SK-N-SH treated with all-trans-retinoic acid at 6 μM for 48 hours (cell line): Measurements from ENCODE around the gene COL6A2.

Experiments used
- ATAC-seq: fragments of 200-7000 bp; cut with Tn5 transposase; 3 replicates; pipeline ENCODE4 v1.9.1; 2020; ENCODE audit warnings: mild to moderate bottlenecking, moderate library complexity
- ESRRG ChIP-seq: fragments of 250-450 bp; sonication (Bioruptor Pico); IDR thresholded peaks from 2 replicates; pipeline ENCODE4 v1.6.1; 2021; ENCODE audit warnings: mild to moderate bottlenecking
- GLIS3 ChIP-seq: fragments of 250-450 bp; sonication (Bioruptor Pico); IDR thresholded peaks from 2 replicates; pipeline ENCODE4 v1.5.0; 2020; ENCODE audit warnings: mild to moderate bottlenecking, moderate library complexity
- OSR1 ChIP-seq: fragments of 250-450 bp; sonication (Bioruptor Pico); IDR thresholded peaks from 2 replicates; pipeline ENCODE4 v1.8.0; 2022; ENCODE audit warnings: moderate library complexity, mild to moderate bottlenecking, inconsistent platforms
- PPARA ChIP-seq: fragments of 250-450 bp; sonication (Bioruptor Pico); IDR thresholded peaks from 2 replicates; pipeline ENCODE4 v1.5.0; 2020; ENCODE audit warnings: mild to moderate bottlenecking, borderline replicate concordance
- RARB ChIP-seq: fragments of 250-450 bp; sonication (Bioruptor Pico); IDR thresholded peaks from 2 replicates; pipeline ENCODE4 v1.8.0; 2021; ENCODE audit warnings: mild to moderate bottlenecking, moderate library complexity
- SNAI2 ChIP-seq: fragments of 250-450 bp; sonication (Bioruptor Pico); IDR thresholded peaks from 2 replicates; pipeline ENCODE4 v1.5.0; 2020; ENCODE audit warnings: mild to moderate bottlenecking, moderate library complexity
- TCF4 ChIP-seq: fragments of 250-450 bp; sonication (Bioruptor Pico); IDR thresholded peaks from 2 replicates; pipeline ENCODE4 v1.8.0; 2021; ENCODE audit warnings: mild to moderate bottlenecking, moderate library complexity, borderline replicate concordance
- TOX ChIP-seq: fragments of 250-450 bp; sonication (Bioruptor Pico); IDR thresholded peaks from 2 replicates; pipeline ENCODE4 v1.8.0; 2021; ENCODE audit warnings: mild to moderate bottlenecking, moderate library complexity, borderline replicate concordance
- ZC3H10 ChIP-seq: fragments of 250-450 bp; sonication (Bioruptor Pico); IDR thresholded peaks from 2 replicates; pipeline ENCODE4 v1.5.1; 2021; ENCODE audit warnings: mild to moderate bottlenecking, moderate library complexity
- ZFP3 ChIP-seq: fragments of 250-450 bp; sonication (Bioruptor Pico); IDR thresholded peaks from 2 replicates; pipeline ENCODE4 v1.5.0; 2020; ENCODE audit warnings: mild to moderate bottlenecking, moderate library complexity
- ZFP30 ChIP-seq: fragments of 450-650 bp; formaldehyde crosslinking; IDR thresholded peaks from 2 replicates; pipeline ENCODE4 v1.5.0; 2022; ENCODE audit warnings: mild to moderate bottlenecking, moderate library complexity
- ZNF565 ChIP-seq: fragments of 450-650 bp; formaldehyde crosslinking; conservative IDR thresholded peaks from 2 replicates; pipeline ENCODE4 v1.5.0; 2020; ENCODE audit warnings: low read depth, mild to moderate bottlenecking, moderate library complexity
- ZNF70 ChIP-seq: fragments of 450-650 bp; formaldehyde crosslinking; IDR thresholded peaks from 2 replicates; pipeline ENCODE4 v1.5.0; 2020; ENCODE audit warnings: mild to moderate bottlenecking, moderate library complexity
- ZNF8 ChIP-seq: fragments of 450-650 bp; formaldehyde crosslinking; IDR thresholded peaks from 2 replicates; pipeline ENCODE4 v1.5.0; 2020; ENCODE audit warnings: mild to moderate bottlenecking, moderate library complexity
- TF ChIP-seq, protein P1 (sequence below): fragments of 250-450 bp; sonication (Bioruptor Pico); IDR thresholded peaks from 2 replicates; pipeline ENCODE4 v1.5.0; 2020; ENCODE audit warnings: mild to moderate bottlenecking, moderate library complexity
- TF ChIP-seq, protein P2 (sequence below): fragments of 250-450 bp; sonication (Bioruptor Pico); IDR thresholded peaks from 2 replicates; pipeline ENCODE4 v1.5.1; 2021; ENCODE audit warnings: mild to moderate bottlenecking, moderate library complexity
- TF ChIP-seq, protein P3 (sequence below): fragments of 250-450 bp; sonication (Bioruptor Pico); IDR thresholded peaks from 2 replicates; pipeline ENCODE4 v1.5.1; 2020; ENCODE audit warnings: low read depth, mild to moderate bottlenecking, moderate library complexity
- TF ChIP-seq, protein P4 (sequence below): fragments of 250-450 bp; sonication (Bioruptor Pico); IDR thresholded peaks from 2 replicates; pipeline ENCODE4 v1.8.0; 2021; ENCODE audit warnings: low read depth, mild to moderate bottlenecking, moderate library complexity, borderline replicate concordance

Gene COL6A2

DNA sequence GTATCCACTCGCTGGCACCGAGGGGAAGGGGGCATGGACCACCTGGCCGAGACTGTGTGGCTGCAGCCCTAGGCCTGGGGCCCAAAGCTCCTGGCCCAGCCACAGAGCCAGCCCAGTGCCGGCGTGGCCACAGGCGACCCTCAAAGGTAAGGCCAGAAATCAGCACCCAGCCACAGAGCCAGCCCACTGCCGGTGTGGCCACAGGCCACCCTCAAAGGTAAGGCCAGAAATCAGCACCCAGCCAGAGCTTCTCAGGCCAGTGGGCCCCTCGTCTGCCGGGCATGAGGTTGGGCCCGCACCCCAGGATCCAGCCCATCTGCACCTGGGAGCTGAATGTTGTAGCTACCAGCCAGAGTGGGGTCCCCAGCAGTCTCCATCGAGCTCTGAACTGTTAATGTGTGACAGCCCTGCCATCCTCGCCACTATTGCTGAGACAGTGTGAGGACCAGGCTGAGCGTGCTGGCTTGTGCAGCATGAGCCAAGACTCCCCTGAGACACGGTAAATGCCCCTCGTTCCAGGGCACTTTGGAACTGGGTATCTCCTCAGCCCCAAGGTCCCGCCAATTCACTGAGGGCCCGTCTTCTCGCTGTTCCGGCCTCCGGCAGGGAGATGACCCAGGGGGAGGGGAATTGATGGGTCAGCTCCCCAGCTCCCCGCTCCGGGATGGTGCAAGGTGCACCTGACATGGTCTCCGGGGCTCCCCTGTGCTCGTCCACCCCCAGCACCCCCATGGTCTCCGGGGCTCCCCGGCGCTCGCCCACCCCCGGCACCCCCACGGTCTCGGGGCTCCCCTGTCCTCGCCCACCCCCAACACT lies 62.1 kb downstream of the COL6A2 start:
- ATAC-seq: no peak; the same call in 2 of the 3 replicates
- TF ChIP-seq ESRRG (CRISPR knock-in tag) (no peak), ZNF8 (CRISPR knock-in tag) (no peak), ZFP3 (no peak), TOX (CRISPR knock-in tag) (no peak), OSR1 (CRISPR knock-in tag) (no peak), GLIS3 (CRISPR knock-in tag) (no peak), ZC3H10 (CRISPR knock-in tag) (no peak), TCF4 (CRISPR knock-in tag) (no peak), ZNF565 (no peak), PPARA (no peak), RARB (CRISPR knock-in tag) (no peak)
- TF ChIP-seq, protein P1, sequence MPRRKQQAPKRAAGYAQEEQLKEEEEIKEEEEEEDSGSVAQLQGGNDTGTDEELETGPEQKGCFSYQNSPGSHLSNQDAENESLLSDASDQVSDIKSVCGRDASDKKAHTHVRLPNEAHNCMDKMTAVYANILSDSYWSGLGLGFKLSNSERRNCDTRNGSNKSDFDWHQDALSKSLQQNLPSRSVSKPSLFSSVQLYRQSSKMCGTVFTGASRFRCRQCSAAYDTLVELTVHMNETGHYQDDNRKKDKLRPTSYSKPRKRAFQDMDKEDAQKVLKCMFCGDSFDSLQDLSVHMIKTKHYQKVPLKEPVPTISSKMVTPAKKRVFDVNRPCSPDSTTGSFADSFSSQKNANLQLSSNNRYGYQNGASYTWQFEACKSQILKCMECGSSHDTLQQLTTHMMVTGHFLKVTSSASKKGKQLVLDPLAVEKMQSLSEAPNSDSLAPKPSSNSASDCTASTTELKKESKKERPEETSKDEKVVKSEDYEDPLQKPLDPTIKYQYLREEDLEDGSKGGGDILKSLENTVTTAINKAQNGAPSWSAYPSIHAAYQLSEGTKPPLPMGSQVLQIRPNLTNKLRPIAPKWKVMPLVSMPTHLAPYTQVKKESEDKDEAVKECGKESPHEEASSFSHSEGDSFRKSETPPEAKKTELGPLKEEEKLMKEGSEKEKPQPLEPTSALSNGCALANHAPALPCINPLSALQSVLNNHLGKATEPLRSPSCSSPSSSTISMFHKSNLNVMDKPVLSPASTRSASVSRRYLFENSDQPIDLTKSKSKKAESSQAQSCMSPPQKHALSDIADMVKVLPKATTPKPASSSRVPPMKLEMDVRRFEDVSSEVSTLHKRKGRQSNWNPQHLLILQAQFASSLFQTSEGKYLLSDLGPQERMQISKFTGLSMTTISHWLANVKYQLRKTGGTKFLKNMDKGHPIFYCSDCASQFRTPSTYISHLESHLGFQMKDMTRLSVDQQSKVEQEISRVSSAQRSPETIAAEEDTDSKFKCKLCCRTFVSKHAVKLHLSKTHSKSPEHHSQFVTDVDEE: no peak
- TF ChIP-seq, protein P2, sequence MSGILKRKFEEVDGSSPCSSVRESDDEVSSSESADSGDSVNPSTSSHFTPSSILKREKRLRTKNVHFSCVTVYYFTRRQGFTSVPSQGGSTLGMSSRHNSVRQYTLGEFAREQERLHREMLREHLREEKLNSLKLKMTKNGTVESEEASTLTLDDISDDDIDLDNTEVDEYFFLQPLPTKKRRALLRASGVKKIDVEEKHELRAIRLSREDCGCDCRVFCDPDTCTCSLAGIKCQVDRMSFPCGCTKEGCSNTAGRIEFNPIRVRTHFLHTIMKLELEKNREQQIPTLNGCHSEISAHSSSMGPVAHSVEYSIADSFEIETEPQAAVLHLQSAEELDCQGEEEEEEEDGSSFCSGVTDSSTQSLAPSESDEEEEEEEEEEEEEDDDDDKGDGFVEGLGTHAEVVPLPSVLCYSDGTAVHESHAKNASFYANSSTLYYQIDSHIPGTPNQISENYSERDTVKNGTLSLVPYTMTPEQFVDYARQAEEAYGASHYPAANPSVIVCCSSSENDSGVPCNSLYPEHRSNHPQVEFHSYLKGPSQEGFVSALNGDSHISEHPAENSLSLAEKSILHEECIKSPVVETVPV (CRISPR knock-in tag): no peak
- TF ChIP-seq, protein P3, sequence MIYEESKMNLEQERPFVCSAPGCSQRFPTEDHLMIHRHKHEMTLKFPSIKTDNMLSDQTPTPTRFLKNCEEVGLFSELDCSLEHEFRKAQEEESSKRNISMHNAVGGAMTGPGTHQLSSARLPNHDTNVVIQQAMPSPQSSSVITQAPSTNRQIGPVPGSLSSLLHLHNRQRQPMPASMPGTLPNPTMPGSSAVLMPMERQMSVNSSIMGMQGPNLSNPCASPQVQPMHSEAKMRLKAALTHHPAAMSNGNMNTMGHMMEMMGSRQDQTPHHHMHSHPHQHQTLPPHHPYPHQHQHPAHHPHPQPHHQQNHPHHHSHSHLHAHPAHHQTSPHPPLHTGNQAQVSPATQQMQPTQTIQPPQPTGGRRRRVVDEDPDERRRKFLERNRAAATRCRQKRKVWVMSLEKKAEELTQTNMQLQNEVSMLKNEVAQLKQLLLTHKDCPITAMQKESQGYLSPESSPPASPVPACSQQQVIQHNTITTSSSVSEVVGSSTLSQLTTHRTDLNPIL (CRISPR knock-in tag): no peak

DNA sequence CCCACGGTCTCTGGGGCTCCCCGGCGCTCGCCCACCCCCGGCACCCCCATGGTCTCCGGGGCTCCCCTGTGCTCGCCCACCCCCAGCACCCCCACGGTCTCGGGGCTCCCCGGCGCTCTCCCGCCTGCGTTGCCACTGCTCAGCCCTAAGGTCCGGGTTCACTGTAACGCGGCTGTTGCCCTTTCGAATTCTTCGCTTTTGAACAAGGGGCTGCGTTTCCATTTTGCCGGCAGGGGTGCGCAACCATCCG lies 62.7 kb downstream of the COL6A2 start:
- TF ChIP-seq ESRRG (CRISPR knock-in tag) (no peak), ZFP30 (CRISPR knock-in tag) (no peak), GLIS3 (CRISPR knock-in tag) (no peak), RARB (CRISPR knock-in tag) (no peak), ZC3H10 (CRISPR knock-in tag) (no peak), SNAI2 (CRISPR knock-in tag) (no peak), ZNF70 (CRISPR knock-in tag) (no peak), TCF4 (CRISPR knock-in tag) (no peak), ZNF8 (CRISPR knock-in tag) (no peak), TOX (CRISPR knock-in tag) (no peak), ZNF565 (no peak)
- TF ChIP-seq, protein P1: no peak
- TF ChIP-seq, protein P3 (CRISPR knock-in tag): no peak
- TF ChIP-seq, protein P4, sequence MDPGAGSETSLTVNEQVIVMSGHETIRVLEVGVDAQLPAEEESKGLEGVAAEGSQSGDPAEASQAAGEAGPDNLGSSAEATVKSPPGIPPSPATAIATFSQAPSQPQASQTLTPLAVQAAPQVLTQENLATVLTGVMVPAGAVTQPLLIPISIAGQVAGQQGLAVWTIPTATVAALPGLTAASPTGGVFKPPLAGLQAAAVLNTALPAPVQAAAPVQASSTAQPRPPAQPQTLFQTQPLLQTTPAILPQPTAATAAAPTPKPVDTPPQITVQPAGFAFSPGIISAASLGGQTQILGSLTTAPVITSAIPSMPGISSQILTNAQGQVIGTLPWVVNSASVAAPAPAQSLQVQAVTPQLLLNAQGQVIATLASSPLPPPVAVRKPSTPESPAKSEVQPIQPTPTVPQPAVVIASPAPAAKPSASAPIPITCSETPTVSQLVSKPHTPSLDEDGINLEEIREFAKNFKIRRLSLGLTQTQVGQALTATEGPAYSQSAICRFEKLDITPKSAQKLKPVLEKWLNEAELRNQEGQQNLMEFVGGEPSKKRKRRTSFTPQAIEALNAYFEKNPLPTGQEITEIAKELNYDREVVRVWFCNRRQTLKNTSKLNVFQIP (CRISPR knock-in tag): no peak

More for the DNA sequence above, 62.7 kb downstream of the COL6A2 start:
- no peak for ATAC-seq
